Smooth muscle cell (in vitro differentiated cells): ENCODE results near the gene NPHS1. TPM values are rescaled to one million over a fixed set of nuclear protein-coding genes. Genes with fewer than 3 reads are reported as not detected.

Experiments
- DNase-seq: peaks from one replicate; lab custom pipeline; 2025; ENCODE audit not compliant: unreplicated experiment; lab: John Stamatoyannopoulos, UW
- H2AFZ ChIP-seq: fragments of 200-600 bp; sonication (generic); 2 replicates; pipeline ENCODE4 v1.6.0; 2016; ENCODE audit warnings: antibody characterized with exemption, low read depth, mild to moderate bottlenecking
- H3F3A ChIP-seq: fragments of 200-600 bp; sonication (generic); 2 replicates; pipeline ENCODE4 v1.6.0; 2017; ENCODE audit warnings: antibody characterized with exemption, low read depth
- H3K27ac ChIP-seq: fragments of 200-600 bp; sonication (generic); 2 replicates; pipeline ENCODE4 v1.5.1; 2016; ENCODE audit warnings: low read depth, mild to moderate bottlenecking
- H3K27me3 ChIP-seq: fragments of 200-600 bp; sonication (generic); 2 replicates; pipeline ENCODE4 v1.6.1; 2016; ENCODE audit warnings: low read depth, mild to moderate bottlenecking
- H3K36me3 ChIP-seq: fragments of 200-600 bp; sonication (generic); 2 replicates; pipeline ENCODE4 v1.5.1; 2016; ENCODE audit warnings: low read depth
- H3K4me1 ChIP-seq: fragments of 200-600 bp; sonication (generic); 2 replicates; pipeline ENCODE4 v1.5.1; 2016; ENCODE audit warnings: low read depth
- H3K4me2 ChIP-seq: fragments of 200-600 bp; sonication (generic); 2 replicates; pipeline ENCODE4 v1.6.0; 2016; ENCODE audit warnings: mild to moderate bottlenecking
- H3K4me3 ChIP-seq: fragments of 200-600 bp; sonication (generic); 2 replicates; pipeline ENCODE4 v1.5.1; 2016; ENCODE audit warnings: mild to moderate bottlenecking
- H3K79me2 ChIP-seq: fragments of 200-600 bp; sonication (generic); 2 replicates; pipeline ENCODE4 v1.6.0; 2016; ENCODE audit warnings: low read depth, mild to moderate bottlenecking
- H3K9ac ChIP-seq: fragments of 200-600 bp; sonication (generic); 2 replicates; pipeline ENCODE4 v1.6.0; 2016; ENCODE audit warnings: low read depth
- H3K9me3 ChIP-seq: fragments of 200-600 bp; sonication (generic); replicated peaks from 2 replicates; pipeline ENCODE4 v1.5.1; 2016; ENCODE audit warnings: low read depth
- H4K20me1 ChIP-seq: fragments of 200-600 bp; sonication (generic); 2 replicates; pipeline ENCODE4 v1.6.0; 2016; ENCODE audit warnings: low read depth
- WGBS: methylation state at CpG from one replicate; pipeline ENCODE4 v1.1.7; 2016; ENCODE audit warnings: low lambda C conversion rate; 5-methylcytosine and 5-hydroxymethylcytosine counted together
- polyA plus RNA-seq: library from polyadenylated mRNA; unstranded; fragments of >200 nt; fragmentation: Nextera tagmentation; extraction: Ambion mirVana; gene quantifications from 2 replicates; pipeline ENCODE4 v1.2.1, GENCODE V29; 2016
- total RNA-seq: library from RNA; depleted of rRNA; stranded (reverse); fragments of >200 nt; gene quantifications from 2 replicates; pipeline ENCODE4 v1.2.3, GENCODE V29; 2014
- TF ChIP-seq, protein P1 (sequence below): fragments of 200-600 bp; sonication (generic); IDR thresholded peaks from 2 replicates; pipeline ENCODE4 v1.5.1; 2017; ENCODE audit warnings: borderline replicate concordance, mild to moderate bottlenecking, antibody characterized with exemption; ENCODE audit not compliant: insufficient read depth, poor library complexity, severe bottlenecking

The NPHS1 gene
- total and polyA plus RNA-seq, 2 experiments from 2014 or later, result not detected

GRCh38 chr19:35847911-35848310 is 4.4 kb downstream of the NPHS1 start:
- TF ChIP-seq, protein P1, sequence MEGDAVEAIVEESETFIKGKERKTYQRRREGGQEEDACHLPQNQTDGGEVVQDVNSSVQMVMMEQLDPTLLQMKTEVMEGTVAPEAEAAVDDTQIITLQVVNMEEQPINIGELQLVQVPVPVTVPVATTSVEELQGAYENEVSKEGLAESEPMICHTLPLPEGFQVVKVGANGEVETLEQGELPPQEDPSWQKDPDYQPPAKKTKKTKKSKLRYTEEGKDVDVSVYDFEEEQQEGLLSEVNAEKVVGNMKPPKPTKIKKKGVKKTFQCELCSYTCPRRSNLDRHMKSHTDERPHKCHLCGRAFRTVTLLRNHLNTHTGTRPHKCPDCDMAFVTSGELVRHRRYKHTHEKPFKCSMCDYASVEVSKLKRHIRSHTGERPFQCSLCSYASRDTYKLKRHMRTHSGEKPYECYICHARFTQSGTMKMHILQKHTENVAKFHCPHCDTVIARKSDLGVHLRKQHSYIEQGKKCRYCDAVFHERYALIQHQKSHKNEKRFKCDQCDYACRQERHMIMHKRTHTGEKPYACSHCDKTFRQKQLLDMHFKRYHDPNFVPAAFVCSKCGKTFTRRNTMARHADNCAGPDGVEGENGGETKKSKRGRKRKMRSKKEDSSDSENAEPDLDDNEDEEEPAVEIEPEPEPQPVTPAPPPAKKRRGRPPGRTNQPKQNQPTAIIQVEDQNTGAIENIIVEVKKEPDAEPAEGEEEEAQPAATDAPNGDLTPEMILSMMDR, result no peak
- Histone ChIP-seq H3K4me1 (no peaks in the 10 kb centered on the region), H3K27me3 (peaks cover 90% of the 10 kb centered on the region), H3K9ac (no peak overlapping the region), H3F3A (no peaks in the 10 kb centered on the region), H3K9me3 (no peaks in the 10 kb centered on the region), H2AFZ (no peak overlapping the region), H3K79me2 (no peaks in the 10 kb centered on the region), H4K20me1 (no peaks in the 10 kb centered on the region), H3K27ac (no peak overlapping the region), H3K4me3 (no peak overlapping the region), H3K4me2 (no peak overlapping the region), H3K36me3 (no peaks in the 10 kb centered on the region)
- 80% methylated on average over 8 of the region's 8 CpGs for WGBS
- DNase-seq, result no peak

- peak overlapping the region; percentile 74 for H3K4me2 ChIP-seq
- H3K4me1 ChIP-seq, result no peaks in the 10 kb centered on the region
- no peak for DNase-seq
- H3K27ac ChIP-seq, result no peak overlapping the region
- peak overlapping the region; percentile 31 for H3K4me3 ChIP-seq
- no peaks in the 10 kb centered on the region for H3K36me3 ChIP-seq
- no peaks in the 10 kb centered on the region for H3K9me3 ChIP-seq
- WGBS, result 7% methylated on average over 22 of the region's 26 CpGs
- no peak overlapping the region for H3K9ac ChIP-seq
- peaks cover 89% of the 10 kb centered on the region for H3K27me3 ChIP-seq
- no peaks in the 10 kb centered on the region for H3K79me2 ChIP-seq
- H4K20me1 ChIP-seq, result no peaks in the 10 kb centered on the region
- H3F3A ChIP-seq, result no peaks in the 10 kb centered on the region
- H2AFZ ChIP-seq, result no peak overlapping the region
- TF ChIP-seq, protein P1, result no peak
Measured at GRCh38 chr19:35846038-35846668, 6.2 kb downstream of the NPHS1 start.

DNA sequence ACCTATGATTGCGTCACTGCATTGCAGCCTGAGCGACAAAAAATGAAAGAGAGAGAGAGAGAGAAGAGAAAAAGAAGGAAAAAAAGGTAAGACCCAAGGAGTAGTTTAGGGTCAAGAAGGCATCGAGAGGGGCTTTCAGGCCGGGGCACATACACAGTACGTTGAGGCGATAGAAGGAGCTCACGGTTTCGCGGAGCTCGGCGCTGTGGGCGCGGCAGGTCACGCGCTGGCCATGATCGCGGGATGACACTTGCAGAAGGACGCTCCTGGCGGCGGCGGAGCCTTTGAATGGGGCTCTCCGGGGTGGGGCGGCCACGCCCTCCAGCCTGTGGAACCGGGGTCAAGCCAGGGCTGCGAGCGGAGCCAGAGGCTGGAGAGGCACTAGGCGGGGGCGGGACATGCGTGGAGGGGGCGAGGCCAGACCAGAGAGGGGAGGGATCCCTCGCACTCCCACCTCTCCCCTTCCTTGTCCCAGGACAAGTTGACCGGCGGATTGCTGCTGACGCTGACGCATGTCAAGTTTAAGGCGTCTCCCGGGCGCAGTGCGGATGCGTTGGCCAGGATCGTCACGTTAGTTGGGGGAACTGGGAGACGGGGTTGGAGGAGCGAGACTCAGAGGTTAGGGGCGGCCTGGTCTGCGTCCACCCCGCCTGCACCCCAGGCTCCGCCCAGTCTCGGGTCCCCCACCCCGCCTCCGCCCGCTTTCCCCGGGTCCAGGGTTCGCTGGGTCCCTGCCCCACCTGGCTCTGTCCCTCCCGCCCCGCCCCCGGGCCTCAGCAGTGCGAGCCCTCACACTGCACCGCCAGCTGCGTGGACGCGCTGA is 6.9 kb downstream of the NPHS1 start:
- TF ChIP-seq, protein P1, result no peak
- H3K36me3 ChIP-seq, result no peaks in the 10 kb centered on the region
- H2AFZ ChIP-seq, result no peak overlapping the region
- H3K27ac ChIP-seq, result no peak overlapping the region
- no peak overlapping the region for H3K9ac ChIP-seq
- no peaks in the 10 kb centered on the region for H3K9me3 ChIP-seq
- no peaks in the 10 kb centered on the region for H3K4me1 ChIP-seq
- peaks cover 82% of the 10 kb centered on the region for H3K27me3 ChIP-seq
- peak overlapping the region; percentile 31 for H3K4me3 ChIP-seq
- 6% methylated on average over 56 of the region's 63 CpGs for WGBS
- H3K79me2 ChIP-seq, result no peaks in the 10 kb centered on the region
- peak overlapping the region; percentile 74 for H3K4me2 ChIP-seq
- H3F3A ChIP-seq, result no peaks in the 10 kb centered on the region
- H4K20me1 ChIP-seq, result no peaks in the 10 kb centered on the region
- no peak for DNase-seq
